GM18498 (cell line): Measurements from ENCODE around the gene OXSM.

Experiments
- ATAC-seq: cut with Tn5 transposase; IDR thresholded peaks from one replicate; pipeline ENCODE4 v1.9.1; 2021; ENCODE audit warnings: mild to moderate bottlenecking, moderate library complexity; ENCODE audit not compliant: unreplicated experiment

Gene OXSM

GRCh38 chr3:25789596-25790556 is at the start of gene OXSM:
Gene OXSM, plus strand, starts transcription at chr3:25790090. Its CDS starts 931 bp downstream, at chr3:25791021.
- peak; percentile 96 for ATAC-seq

- no peak for ATAC-seq
These were observed 45.4 kb upstream of the OXSM start for GRCh38 chr3:25744470-25744869.

DNA sequence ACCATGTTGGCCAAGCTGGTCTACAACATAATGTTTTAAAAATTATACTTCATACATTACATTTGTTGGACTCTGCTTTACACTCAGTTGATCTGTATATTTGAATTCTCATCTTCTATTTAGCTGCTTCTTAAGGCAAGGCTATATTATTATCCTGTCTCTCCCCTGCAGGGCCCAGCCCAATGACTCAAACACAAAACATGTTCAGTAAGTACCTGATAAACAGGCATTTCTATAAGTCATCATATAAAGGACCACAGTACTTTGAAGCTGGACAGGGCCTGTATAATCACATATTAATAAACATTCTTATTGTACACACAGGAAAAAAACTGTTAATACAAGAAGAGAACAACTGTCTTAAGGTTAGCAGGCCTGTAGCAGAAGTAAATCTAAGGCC is 42.9 kb upstream of the OXSM start:
- no peak for ATAC-seq

- ATAC-seq = no peak
These were observed 41.7 kb upstream of the OXSM start for GRCh38 chr3:25748189-25748588.

GRCh38 chr3:25749031-25749581 is 40.8 kb upstream of the OXSM start:
- ATAC-seq = no peak

GRCh38 chr3:25751048-25751447 is 38.8 kb upstream of the OXSM start:
- ATAC-seq = no peak

DNA sequence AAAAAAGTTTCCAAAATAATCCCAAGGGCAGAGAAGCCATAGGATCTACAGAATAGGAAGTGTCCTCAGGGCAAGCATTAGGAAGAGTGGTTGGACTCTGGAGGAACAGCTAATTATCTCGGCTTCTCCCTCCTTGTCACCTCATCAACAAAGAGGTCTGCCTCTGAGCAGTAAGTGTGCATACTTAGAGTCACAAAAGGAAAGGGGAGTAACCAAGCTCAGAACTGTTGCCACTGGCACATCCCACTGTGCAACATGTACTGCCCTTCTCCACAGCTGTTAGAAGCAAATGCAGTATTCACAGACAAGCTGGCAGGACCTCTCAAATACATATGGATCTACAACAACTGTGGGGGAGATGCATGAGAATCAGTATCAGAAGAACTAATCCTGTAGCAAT is 38.2 kb upstream of the OXSM start:
- ATAC-seq = no peak

DNA sequence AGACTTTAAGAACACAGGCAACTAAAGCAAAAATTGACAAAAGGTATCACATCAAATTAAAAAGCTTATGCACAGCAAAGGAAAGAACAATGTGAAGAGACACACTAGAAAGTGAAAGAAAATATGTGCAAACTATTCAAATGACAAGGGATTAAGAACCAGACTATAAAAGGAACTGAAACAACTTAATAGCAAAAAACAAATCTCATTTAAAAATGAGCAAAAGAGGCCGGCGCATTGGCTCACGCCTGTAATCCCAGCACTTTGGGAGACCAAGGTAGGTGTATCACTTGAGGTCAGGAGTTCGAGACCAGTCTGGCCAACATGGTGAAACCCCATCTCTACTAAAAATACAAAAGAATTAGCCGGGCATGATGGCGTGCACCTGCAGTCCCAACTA is 21.0 kb upstream of the OXSM start:
- ATAC-seq = peak; percentile 93

DNA sequence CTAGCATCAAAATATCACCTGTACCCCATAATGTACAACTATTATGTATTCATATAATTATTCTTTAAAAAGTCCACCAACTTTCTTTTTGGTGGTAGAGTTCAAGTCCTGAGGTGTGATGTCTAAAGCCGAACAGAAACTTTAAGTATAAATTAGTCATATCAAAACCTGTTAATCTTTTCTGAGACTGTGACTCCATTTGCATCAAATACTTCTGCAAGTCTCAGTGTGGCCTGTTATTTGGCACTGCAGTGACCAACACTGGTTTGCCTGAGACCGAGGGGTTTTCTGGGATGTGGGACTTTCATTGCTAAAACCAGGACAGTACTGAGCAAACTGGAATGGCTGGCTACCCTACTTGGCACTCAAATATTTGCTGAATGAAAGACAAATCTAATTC is 14.0 kb upstream of the OXSM start:
- ATAC-seq = peak; percentile 66

DNA sequence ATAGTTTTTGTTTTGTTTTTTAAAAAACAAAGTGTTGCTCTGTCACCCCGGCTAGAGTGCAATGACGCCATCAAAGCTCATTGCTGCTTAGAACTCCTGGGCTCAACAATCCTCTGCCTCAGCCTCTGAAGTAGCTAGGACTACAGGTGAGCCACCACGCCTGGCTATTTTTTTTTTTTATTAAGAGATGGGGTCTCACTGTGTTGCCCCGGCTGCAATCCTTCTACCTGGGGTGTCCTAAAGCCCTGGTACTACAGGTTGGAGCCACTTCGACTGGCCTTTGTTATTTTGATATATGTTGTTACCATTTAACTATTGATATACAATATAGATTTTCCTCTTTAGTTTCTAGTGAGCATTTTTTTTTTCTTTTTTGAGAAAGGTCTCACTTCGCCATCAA is 9.3 kb upstream of the OXSM start:
- ATAC-seq = no peak

- ATAC-seq = no peak
These were observed 8.6 kb upstream of the OXSM start for GRCh38 chr3:25781145-25781757.

DNA sequence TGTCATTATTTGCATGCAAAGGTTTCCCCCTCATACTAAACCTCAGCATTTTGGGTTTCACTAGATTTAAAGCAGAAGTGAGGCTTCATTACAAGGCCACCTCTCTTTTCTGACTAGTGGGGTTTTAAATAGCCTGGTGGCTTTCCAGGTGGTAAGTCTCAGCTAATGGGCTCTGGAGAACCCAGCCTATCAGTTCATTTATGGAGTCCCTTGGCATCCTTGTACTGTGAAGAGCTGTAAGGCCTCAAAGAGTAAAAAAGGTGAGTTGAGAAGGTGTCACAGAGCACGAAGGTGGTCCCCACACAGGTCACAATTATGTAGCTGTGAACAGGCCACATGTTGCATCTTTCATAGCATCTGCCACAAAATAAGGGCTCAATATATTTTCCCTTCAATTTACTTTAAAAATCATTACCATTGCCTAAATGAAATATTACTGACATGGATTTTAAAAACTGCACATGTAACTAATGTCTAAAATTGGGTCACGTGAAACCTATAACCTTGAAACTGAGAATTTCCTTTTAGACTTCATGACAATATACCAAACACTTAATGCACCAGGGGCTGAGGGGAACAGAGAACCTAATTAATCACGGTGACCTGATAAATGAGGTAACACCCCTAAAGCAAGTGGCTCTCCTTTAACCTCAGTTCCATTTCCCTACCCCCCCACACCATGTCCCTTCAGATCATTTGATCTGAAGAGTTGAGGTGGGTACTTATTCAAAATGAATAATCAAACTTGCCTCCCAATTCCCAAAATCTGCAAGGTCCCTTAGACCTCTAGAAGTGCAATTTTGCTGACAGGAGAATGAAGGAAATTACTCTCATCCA is 7.9 kb upstream of the OXSM start:
- peak; percentile 51 for ATAC-seq

- no peak for ATAC-seq
These were observed 7.3 kb upstream of the OXSM start for GRCh38 chr3:25782636-25782937.

- peak; percentile 83 for ATAC-seq
These were observed 6.8 kb upstream of the OXSM start, which contains the start of gene NGLY1 for GRCh38 chr3:25782938-25783660. Gene NGLY1, minus strand, starts transcription at chr3:25783443. Its CDS starts 53 bp downstream, at chr3:25783390.

DNA sequence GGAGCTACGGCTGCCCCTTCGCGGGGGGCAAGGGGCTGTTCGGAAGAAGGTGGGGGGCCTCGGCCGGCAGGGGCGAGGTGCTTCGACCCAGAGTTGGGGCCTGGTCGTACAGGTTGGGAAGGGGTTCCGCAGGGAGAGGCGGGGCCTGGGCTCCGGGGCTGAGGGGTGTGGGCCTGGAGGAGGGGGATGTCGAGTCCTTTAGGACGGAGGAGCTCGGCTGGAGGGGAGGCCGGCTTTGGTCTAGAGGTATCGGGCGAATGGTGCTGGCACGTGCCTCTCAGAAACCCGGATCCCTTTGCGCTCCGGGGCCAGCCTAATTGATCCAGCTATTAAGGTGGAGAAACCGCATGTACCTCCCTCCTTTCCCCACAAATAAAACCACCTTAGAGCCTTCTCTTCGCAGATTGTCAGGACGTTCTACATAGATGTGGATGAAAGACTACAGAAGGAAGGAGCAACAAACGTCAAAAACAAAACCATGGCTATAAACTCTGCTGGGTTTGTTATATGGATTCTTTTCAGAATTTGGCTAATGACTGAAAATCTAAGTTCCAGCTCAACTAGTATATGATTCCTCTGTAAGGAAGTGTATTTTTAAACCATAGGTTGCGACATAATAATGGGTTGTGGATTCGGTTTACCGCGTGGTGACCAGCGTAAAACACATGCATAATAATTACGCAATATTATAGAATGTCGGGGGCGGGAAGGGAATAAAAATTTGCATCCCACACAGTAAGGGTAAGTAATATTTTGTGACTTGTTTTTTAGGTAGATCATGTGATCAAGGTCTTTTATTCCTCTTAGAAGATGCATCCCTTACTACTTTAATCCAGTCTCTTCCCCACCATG is 6.0 kb upstream of the OXSM start:
- ATAC-seq = peak; percentile 33

- ATAC-seq = no peak
These were observed 4.9 kb upstream of the OXSM start for GRCh38 chr3:25784971-25785370.

GRCh38 chr3:25785826-25786225 is 4.1 kb upstream of the OXSM start:
- ATAC-seq = no peak

- no peak for ATAC-seq
These were observed 2.2 kb upstream of the OXSM start for GRCh38 chr3:25787689-25788088.

DNA sequence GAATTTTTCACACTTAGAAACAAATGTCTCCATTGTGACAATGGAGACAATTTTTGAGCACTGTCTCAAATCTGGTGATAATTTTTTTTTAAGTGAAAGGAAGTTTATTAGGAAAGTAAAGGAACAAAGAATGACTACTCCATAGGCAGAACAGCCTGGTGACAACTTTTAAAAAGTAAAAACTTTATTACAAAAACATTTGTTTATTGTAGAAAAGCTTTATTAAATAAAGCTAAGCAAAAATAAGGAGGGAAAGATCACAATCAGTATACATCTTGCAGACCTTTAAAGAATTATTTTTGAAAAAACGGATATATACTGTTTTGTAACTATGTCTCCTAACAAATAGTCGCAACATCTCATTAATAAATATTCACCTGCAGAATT is 688 bp upstream of the OXSM start:
- ATAC-seq = no peak

GRCh38 chr3:25801786-25802185 is 11.9 kb downstream of the OXSM start:
- ATAC-seq = no peak
